GM23338 (cell line): ENCODE measurements around the gene DIP2B. TPM values are rescaled to one million over a fixed set of nuclear protein-coding genes. Genes with fewer than 3 reads are reported as not detected.

Source experiments
- CREB1 ChIP-seq: fragments of 250-450 bp; sonication (Bioruptor Pico); IDR thresholded peaks from 2 replicates; pipeline ENCODE4 v1.5.0; 2020; ENCODE audit warnings: low read depth, mild to moderate bottlenecking, moderate library complexity
- EZH2 ChIP-seq: fragments of 200-600 bp; sonication (generic); IDR thresholded peaks from one replicate; pipeline ENCODE4 v1.8.0; 2017; ENCODE audit warnings: antibody characterized with exemption, mild to moderate bottlenecking, low read depth; ENCODE audit not compliant: unreplicated experiment
- JUNB ChIP-seq: IDR thresholded peaks from one replicate; pipeline ENCODE4 v1.6.1; 2016; ENCODE audit warnings: antibody characterized with exemption; ENCODE audit not compliant: unreplicated experiment
- NANOG ChIP-seq: IDR thresholded peaks from 2 replicates; pipeline ENCODE4 v1.6.1; 2016; ENCODE audit warnings: antibody characterized with exemption, borderline replicate concordance
- STAT1 ChIP-seq: IDR thresholded peaks from one replicate; pipeline ENCODE4 v1.6.1; 2016; ENCODE audit warnings: antibody characterized with exemption; ENCODE audit not compliant: unreplicated experiment
- ZNF114 ChIP-seq: fragments of 250-450 bp; sonication (Bioruptor Pico); IDR thresholded peaks from 2 replicates; pipeline ENCODE4 v1.5.0; 2020; ENCODE audit warnings: mild to moderate bottlenecking, moderate library complexity
- ZNF462 ChIP-seq: fragments of 250-450 bp; sonication (Bioruptor Pico); IDR thresholded peaks from 2 replicates; pipeline ENCODE4 v1.5.0; 2020; ENCODE audit warnings: mild to moderate bottlenecking, moderate library complexity
- polyA plus RNA-seq: library from polyadenylated mRNA; unstranded; fragments of >200 nt; fragmentation: Nextera tagmentation; extraction: Ambion mirVana; gene quantifications from 2 replicates; pipeline ENCODE4 v1.2.1, GENCODE V29; 2016
- total RNA-seq: library from RNA; depleted of rRNA; stranded (reverse); fragments of >200 nt; shearing (Covaris generic); gene quantifications from 2 replicates; pipeline ENCODE4 v1.2.3, GENCODE V29; 2014
- TF ChIP-seq, protein P1 (sequence below), 2 experiments: fragments of 200-600 bp in 1 of 2; sonication (generic) in 1 of 2; conservative IDR thresholded peaks; 2 replicates each; pipeline versions ENCODE4 v1.5.1 to v1.6.1; 2016 to 2017; ENCODE audit warnings: antibody characterized with exemption in 2 of 2, low read depth in 2 of 2, mild to moderate bottlenecking in 2 of 2, moderate library complexity in 1 of 2

The DIP2B gene
- total and polyA plus RNA-seq, 2 experiments from 2014 or later = 8.0 to 36.4 TPM

DNA sequence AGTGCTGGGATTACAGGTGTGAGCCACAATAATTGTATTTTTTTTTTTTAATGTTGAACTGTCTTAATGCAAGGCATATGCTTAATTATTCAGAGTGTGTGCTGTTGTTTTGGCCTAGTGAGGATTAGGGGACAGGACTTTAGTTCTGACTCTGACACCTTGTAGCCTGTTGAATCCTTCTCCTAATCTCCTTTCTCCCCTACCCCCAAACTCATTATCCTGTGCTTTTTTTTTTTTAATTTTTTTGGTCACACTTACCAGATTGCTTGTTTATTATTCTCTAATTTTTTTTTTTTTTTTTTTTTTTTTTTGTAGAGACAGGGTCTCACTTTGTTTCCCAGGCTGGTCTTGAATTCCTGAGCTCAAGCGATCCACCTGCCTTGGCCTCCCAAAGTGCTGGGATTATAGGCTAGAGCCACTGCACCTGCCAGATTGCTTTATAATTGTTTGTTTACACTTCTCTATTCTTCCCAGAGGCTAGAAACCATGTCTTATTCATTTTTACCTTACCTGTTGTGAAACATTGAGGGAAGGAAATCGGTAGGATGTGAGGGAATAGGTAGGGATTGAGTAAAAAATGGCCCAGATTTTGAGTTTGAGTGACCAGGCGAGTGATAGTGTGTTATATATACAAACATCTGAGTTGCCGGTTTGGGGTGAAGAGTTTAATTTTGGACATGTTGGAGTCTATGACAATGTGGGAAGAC, 32.2 kb downstream of the DIP2B start (continued):
- TF ChIP-seq ZNF462 (CRISPR knock-in tag) = no peak
- no peak for TF ChIP-seq JUNB
- TF ChIP-seq NANOG = no peak
- TF ChIP-seq ZNF114 (CRISPR knock-in tag) = no peak
- no peak for TF ChIP-seq STAT1
- TF ChIP-seq, protein P1, sequence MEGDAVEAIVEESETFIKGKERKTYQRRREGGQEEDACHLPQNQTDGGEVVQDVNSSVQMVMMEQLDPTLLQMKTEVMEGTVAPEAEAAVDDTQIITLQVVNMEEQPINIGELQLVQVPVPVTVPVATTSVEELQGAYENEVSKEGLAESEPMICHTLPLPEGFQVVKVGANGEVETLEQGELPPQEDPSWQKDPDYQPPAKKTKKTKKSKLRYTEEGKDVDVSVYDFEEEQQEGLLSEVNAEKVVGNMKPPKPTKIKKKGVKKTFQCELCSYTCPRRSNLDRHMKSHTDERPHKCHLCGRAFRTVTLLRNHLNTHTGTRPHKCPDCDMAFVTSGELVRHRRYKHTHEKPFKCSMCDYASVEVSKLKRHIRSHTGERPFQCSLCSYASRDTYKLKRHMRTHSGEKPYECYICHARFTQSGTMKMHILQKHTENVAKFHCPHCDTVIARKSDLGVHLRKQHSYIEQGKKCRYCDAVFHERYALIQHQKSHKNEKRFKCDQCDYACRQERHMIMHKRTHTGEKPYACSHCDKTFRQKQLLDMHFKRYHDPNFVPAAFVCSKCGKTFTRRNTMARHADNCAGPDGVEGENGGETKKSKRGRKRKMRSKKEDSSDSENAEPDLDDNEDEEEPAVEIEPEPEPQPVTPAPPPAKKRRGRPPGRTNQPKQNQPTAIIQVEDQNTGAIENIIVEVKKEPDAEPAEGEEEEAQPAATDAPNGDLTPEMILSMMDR (conservative IDR thresholded peaks at IDR 0.05; ENCODE audit: low read depth in 2 of 2) = no peak
- no peak for TF ChIP-seq CREB1 (CRISPR knock-in tag)
- no peak for TF ChIP-seq EZH2
